Measurements from ENCODE around the gene KLHDC9. TPM values are rescaled to one million over a fixed set of nuclear protein-coding genes. Genes with fewer than 3 reads are reported as not detected.
A peak's percentile ranks its signal among the peaks of the same experiment; 100 is the strongest.
"Not testable (repeated sequence)": the region's sequence is repeated elsewhere in the genome, so short reads cannot be mapped to it uniquely, and the experiment has no call there.

KLHDC9 gene
- polyA plus RNA-seq, 1 donor, result 5.6 TPM

- H3K4me1 ChIP-seq (ENCODE audit: control insufficient read depth, insufficient read depth, low read length), result not testable (repeated sequence)
- no CpG with 5 or more reads among the region's 7 CpGs for WGBS (ENCODE audit: insufficient coverage, low lambda C conversion rate)
Measured at GRCh38 chr1:161065681-161066080, 32.5 kb upstream of the KLHDC9 start.

GRCh38 chr1:161066694-161067093 is 31.5 kb upstream of the KLHDC9 start:
- no peak for DNase-seq
- H3K4me1 ChIP-seq (ENCODE audit: control insufficient read depth, insufficient read depth, low read length), result no peaks in the 10 kb centered on the region
- H3K27me3 ChIP-seq (ENCODE audit: control insufficient read depth, insufficient read depth, low read length), result peaks cover 5% of the 10 kb centered on the region
- 80% methylated on average over 1 of the region's 3 CpGs for WGBS (ENCODE audit: insufficient coverage, low lambda C conversion rate)
- no peak overlapping the region for H3K27ac ChIP-seq (ENCODE audit: low read length)
- H3K4me3 ChIP-seq (ENCODE audit: low read length), result no peak overlapping the region
- H3K9me3 ChIP-seq (ENCODE audit: control insufficient read depth, low read depth, low read length), result no peaks in the 10 kb centered on the region
- no peaks in the 10 kb centered on the region for H3K36me3 ChIP-seq (ENCODE audit: control insufficient read depth, insufficient read depth, low read length)

More at GRCh38 chr1:161065681-161066080, 32.5 kb upstream of the KLHDC9 start:
- H3K27ac ChIP-seq (ENCODE audit: low read length); DNase-seq; H3K4me3 ChIP-seq (ENCODE audit: low read length); H3K9me3 ChIP-seq (ENCODE audit: control insufficient read depth, low read depth, low read length); H3K27me3 ChIP-seq (ENCODE audit: control insufficient read depth, insufficient read depth, low read length); H3K36me3 ChIP-seq (ENCODE audit: control insufficient read depth, insufficient read depth, low read length): not testable (repeated sequence)

- H3K4me3 ChIP-seq (ENCODE audit: low read length), result peak overlapping the region; percentile 23
- H3K27ac ChIP-seq (ENCODE audit: low read length), result no peak overlapping the region
- peaks cover 3% of the 10 kb centered on the region for H3K27me3 ChIP-seq (ENCODE audit: control insufficient read depth, insufficient read depth, low read length)
- no peaks in the 10 kb centered on the region for H3K4me1 ChIP-seq (ENCODE audit: control insufficient read depth, insufficient read depth, low read length)
- DNase-seq, result no peak
- no peaks in the 10 kb centered on the region for H3K36me3 ChIP-seq (ENCODE audit: control insufficient read depth, insufficient read depth, low read length)
- 72% methylated on average over 3 of the region's 10 CpGs for WGBS (ENCODE audit: insufficient coverage, low lambda C conversion rate)
- no peaks in the 10 kb centered on the region for H3K9me3 ChIP-seq (ENCODE audit: control insufficient read depth, low read depth, low read length)
Measured at GRCh38 chr1:161068306-161069234, 29.6 kb upstream of the KLHDC9 start.

- no peaks in the 10 kb centered on the region for H3K9me3 ChIP-seq (ENCODE audit: control insufficient read depth, low read depth, low read length)
- H3K4me1 ChIP-seq (ENCODE audit: control insufficient read depth, insufficient read depth, low read length), result no peaks in the 10 kb centered on the region
- DNase-seq, result peak in 1 of 2 donors; percentile 1
- WGBS (ENCODE audit: insufficient coverage, low lambda C conversion rate), result 67% methylated on average over 1 of the region's 9 CpGs
- no peak overlapping the region for H3K27ac ChIP-seq (ENCODE audit: low read length)
- no peaks in the 10 kb centered on the region for H3K27me3 ChIP-seq (ENCODE audit: control insufficient read depth, insufficient read depth, low read length)
- peak overlapping the region; percentile 23 for H3K4me3 ChIP-seq (ENCODE audit: low read length)
- no peaks in the 10 kb centered on the region for H3K36me3 ChIP-seq (ENCODE audit: control insufficient read depth, insufficient read depth, low read length)
Measured at GRCh38 chr1:161069241-161069640, 28.9 kb upstream of the KLHDC9 start.

- Histone ChIP-seq H3K4me1 (ENCODE audit: control insufficient read depth, insufficient read depth, low read length) (no peaks in the 10 kb centered on the region), H3K36me3 (ENCODE audit: control insufficient read depth, insufficient read depth, low read length) (no peaks in the 10 kb centered on the region), H3K27me3 (ENCODE audit: control insufficient read depth, insufficient read depth, low read length) (no peaks in the 10 kb centered on the region), H3K27ac (ENCODE audit: low read length) (no peak within 1 kb of the TSS), H3K9me3 (ENCODE audit: control insufficient read depth, low read depth, low read length) (no peaks in the 10 kb centered on the region), H3K4me3 (ENCODE audit: low read length) (peak within 1 kb of the TSS; percentile 23)
- no CpG with 5 or more reads among the region's 9 CpGs for WGBS (ENCODE audit: insufficient coverage, low lambda C conversion rate)
- DNase-seq, result peak in 1 of 2 donors; percentile 28
Measured at GRCh38 chr1:161069731-161070270, 28.4 kb upstream of the KLHDC9 start, which contains the start of gene ARHGAP30. Gene ARHGAP30, minus strand, starts transcription at chr1:161069891. Its CDS starts 267 bp downstream, at chr1:161069624.

- H3K27ac ChIP-seq (ENCODE audit: low read length), result no peak overlapping the region
- no CpG with 5 or more reads among the region's 4 CpGs for WGBS (ENCODE audit: insufficient coverage, low lambda C conversion rate)
- no peaks in the 10 kb centered on the region for H3K9me3 ChIP-seq (ENCODE audit: control insufficient read depth, low read depth, low read length)
- no peaks in the 10 kb centered on the region for H3K27me3 ChIP-seq (ENCODE audit: control insufficient read depth, insufficient read depth, low read length)
- no peaks in the 10 kb centered on the region for H3K4me1 ChIP-seq (ENCODE audit: control insufficient read depth, insufficient read depth, low read length)
- H3K36me3 ChIP-seq (ENCODE audit: control insufficient read depth, insufficient read depth, low read length), result no peaks in the 10 kb centered on the region
- DNase-seq, result no peak
- H3K4me3 ChIP-seq (ENCODE audit: low read length), result no peak overlapping the region
Measured at GRCh38 chr1:161070761-161071160, 27.4 kb upstream of the KLHDC9 start.

- H3K9me3 ChIP-seq (ENCODE audit: control insufficient read depth, low read depth, low read length), result no peaks in the 10 kb centered on the region
- no peaks in the 10 kb centered on the region for H3K36me3 ChIP-seq (ENCODE audit: control insufficient read depth, insufficient read depth, low read length)
- H3K4me3 ChIP-seq (ENCODE audit: low read length), result no peak overlapping the region
- H3K4me1 ChIP-seq (ENCODE audit: control insufficient read depth, insufficient read depth, low read length), result no peaks in the 10 kb centered on the region
- H3K27me3 ChIP-seq (ENCODE audit: control insufficient read depth, insufficient read depth, low read length), result no peaks in the 10 kb centered on the region
- no peak overlapping the region for H3K27ac ChIP-seq (ENCODE audit: low read length)
- DNase-seq, result peak in 1 of 2 donors; percentile 33
- no CpG with 5 or more reads among the region's 9 CpGs for WGBS (ENCODE audit: insufficient coverage, low lambda C conversion rate)
Measured at GRCh38 chr1:161071886-161072371, 26.2 kb upstream of the KLHDC9 start.

- WGBS (ENCODE audit: insufficient coverage, low lambda C conversion rate), result no CpG with 5 or more reads among the region's 19 CpGs
- no peaks in the 10 kb centered on the region for H3K9me3 ChIP-seq (ENCODE audit: control insufficient read depth, low read depth, low read length)
- H3K27ac ChIP-seq (ENCODE audit: low read length), result no peak overlapping the region
- H3K4me1 ChIP-seq (ENCODE audit: control insufficient read depth, insufficient read depth, low read length), result no peaks in the 10 kb centered on the region
- DNase-seq, result no peak
- H3K4me3 ChIP-seq (ENCODE audit: low read length), result no peak overlapping the region
- H3K27me3 ChIP-seq (ENCODE audit: control insufficient read depth, insufficient read depth, low read length), result no peaks in the 10 kb centered on the region
- no peaks in the 10 kb centered on the region for H3K36me3 ChIP-seq (ENCODE audit: control insufficient read depth, insufficient read depth, low read length)
Measured at GRCh38 chr1:161072751-161073449, 25.3 kb upstream of the KLHDC9 start.

GRCh38 chr1:161073474-161074121 is 24.6 kb upstream of the KLHDC9 start:
- Histone ChIP-seq H3K36me3 (ENCODE audit: control insufficient read depth, insufficient read depth, low read length) (no peaks in the 10 kb centered on the region), H3K27ac (ENCODE audit: low read length) (no peak overlapping the region), H3K27me3 (ENCODE audit: control insufficient read depth, insufficient read depth, low read length) (no peaks in the 10 kb centered on the region), H3K4me1 (ENCODE audit: control insufficient read depth, insufficient read depth, low read length) (no peaks in the 10 kb centered on the region), H3K4me3 (ENCODE audit: low read length) (no peak overlapping the region), H3K9me3 (ENCODE audit: control insufficient read depth, low read depth, low read length) (no peaks in the 10 kb centered on the region)
- WGBS (ENCODE audit: insufficient coverage, low lambda C conversion rate), result no CpG with 5 or more reads among the region's 7 CpGs
- DNase-seq, result no peak
